WTC11 (cell line): ENCODE results near the gene SLC27A4. TPM values are rescaled to one million over a fixed set of nuclear protein-coding genes. Genes with fewer than 3 reads are reported as not detected.

Experiments
- ATAC-seq: fragments of 200-7000 bp; cut with Tn5 transposase; 2 replicates; pipeline ENCODE4 v1.10.0; 2021; ENCODE audit warnings: mild to moderate bottlenecking, moderate library complexity
- CTCF ChIA-PET: fragments of 300-600 bp; sonication (Branson Sonifier 250); formaldehyde crosslinking; loops from one replicate; lab custom pipeline; 2021; ENCODE audit warnings: antibody characterized with exemption; lab: Charles Lee
- POLR2A ChIA-PET: fragments of 350-600 bp; sonication (Branson Sonifier 250); formaldehyde crosslinking; loops from one replicate; lab custom pipeline; 2021; ENCODE audit warnings: antibody characterized with exemption; lab: Charles Lee
- DNase-seq: peaks from one replicate; pipeline ENCODE4 v3.0.0; 2021; ENCODE audit warnings: low spot score
- H3K27ac Mint-ChIP-seq: 2 replicates; pipeline ENCODE4 v1.8.0; 2021; ENCODE audit warnings: mixed read lengths
- H3K27me3 Mint-ChIP-seq: 2 replicates; pipeline ENCODE4 v1.8.0; 2021; ENCODE audit warnings: low read depth, mild to moderate bottlenecking, moderate library complexity, mixed read lengths
- H3K36me3 Mint-ChIP-seq: 2 replicates; pipeline ENCODE4 v1.8.0; 2021; ENCODE audit warnings: mixed read lengths
- H3K4me1 Mint-ChIP-seq: 2 replicates; pipeline ENCODE4 v1.8.0; 2022; ENCODE audit warnings: mixed read lengths
- H3K4me3 Mint-ChIP-seq: 2 replicates; pipeline ENCODE4 v1.8.0; 2021; ENCODE audit warnings: mild to moderate bottlenecking, moderate library complexity, mixed read lengths
- H3K9me3 Mint-ChIP-seq: 2 replicates; pipeline ENCODE4 v1.8.0; 2021; ENCODE audit warnings: mixed read lengths
- NFE2L1 ChIP-seq: sonication (generic); formaldehyde crosslinking; IDR thresholded peaks from 2 replicates; pipeline ENCODE4 v1.8.1; 2023; ENCODE audit warnings: missing genetic modification reagents
- NFYB ChIP-seq: sonication (generic); formaldehyde crosslinking; conservative IDR thresholded peaks from 2 replicates; pipeline ENCODE4 v1.8.0; 2022; ENCODE audit warnings: low read depth, missing genetic modification reagents
- SMAD3 ChIP-seq: sonication (generic); formaldehyde crosslinking; IDR thresholded peaks from 2 replicates; pipeline ENCODE4 v1.8.0; 2022; ENCODE audit warnings: missing genetic modification reagents, mild to moderate bottlenecking, borderline replicate concordance
- TEAD4 ChIP-seq: sonication (generic); formaldehyde crosslinking; IDR thresholded peaks from 2 replicates; pipeline ENCODE4 v1.8.0; 2022; ENCODE audit warnings: mild to moderate bottlenecking, missing genetic modification reagents
- ZBTB21 ChIP-seq: sonication (generic); formaldehyde crosslinking; IDR thresholded peaks from 2 replicates; pipeline ENCODE4 v1.8.1; 2023; ENCODE audit warnings: mild to moderate bottlenecking, missing genetic modification reagents, borderline replicate concordance
- ZNF263 ChIP-seq: sonication (generic); formaldehyde crosslinking; IDR thresholded peaks from 2 replicates; pipeline ENCODE4 v1.8.1; 2022; ENCODE audit warnings: low read depth, mild to moderate bottlenecking, moderate library complexity, missing genetic modification reagents
- ZNF416 ChIP-seq: fragments of 250-450 bp; sonication (Bioruptor Pico); IDR thresholded peaks from 2 replicates; pipeline ENCODE4 v1.9.0; 2021; ENCODE audit warnings: mild to moderate bottlenecking, inconsistent platforms
- total RNA-seq: library from RNA; stranded (reverse); gene quantifications from 3 replicates; pipeline ENCODE4 v1.2.3, GENCODE V29; 2021
- TF ChIP-seq, protein P1 (sequence below): sonication (generic); formaldehyde crosslinking; IDR thresholded peaks from 2 replicates; pipeline ENCODE4 v1.8.1; 2022; ENCODE audit warnings: low read depth, mild to moderate bottlenecking, moderate library complexity, missing genetic modification reagents, borderline replicate concordance
- TF ChIP-seq, protein P2 (sequence below): sonication (generic); formaldehyde crosslinking; IDR thresholded peaks from 2 replicates; pipeline ENCODE4 v1.8.0; 2022; ENCODE audit warnings: mild to moderate bottlenecking, missing genetic modification reagents
- TF ChIP-seq, protein P3 (sequence below): fragments of 250-450 bp; sonication (Bioruptor Pico); IDR thresholded peaks from 2 replicates; pipeline ENCODE4 v1.9.0; 2021; ENCODE audit warnings: moderate library complexity, mild to moderate bottlenecking, inconsistent platforms, borderline replicate concordance
- TF ChIP-seq, protein P4 (sequence below): sonication (generic); formaldehyde crosslinking; IDR thresholded peaks from 2 replicates; pipeline ENCODE4 v1.8.0; 2023; ENCODE audit warnings: missing genetic modification reagents
- TF ChIP-seq, protein P5 (sequence below): sonication (generic); formaldehyde crosslinking; conservative IDR thresholded peaks from 2 replicates; pipeline ENCODE4 v1.8.1; 2023; ENCODE audit warnings: mild to moderate bottlenecking, low read depth, missing genetic modification reagents, moderate library complexity
- TF ChIP-seq, protein P6 (sequence below): sonication (generic); formaldehyde crosslinking; IDR thresholded peaks from 2 replicates; pipeline ENCODE4 v1.8.0; 2022; ENCODE audit warnings: missing genetic modification reagents

Gene SLC27A4
- total RNA-seq, 1 experiment from 2014 or later = 23.8 TPM

DNA sequence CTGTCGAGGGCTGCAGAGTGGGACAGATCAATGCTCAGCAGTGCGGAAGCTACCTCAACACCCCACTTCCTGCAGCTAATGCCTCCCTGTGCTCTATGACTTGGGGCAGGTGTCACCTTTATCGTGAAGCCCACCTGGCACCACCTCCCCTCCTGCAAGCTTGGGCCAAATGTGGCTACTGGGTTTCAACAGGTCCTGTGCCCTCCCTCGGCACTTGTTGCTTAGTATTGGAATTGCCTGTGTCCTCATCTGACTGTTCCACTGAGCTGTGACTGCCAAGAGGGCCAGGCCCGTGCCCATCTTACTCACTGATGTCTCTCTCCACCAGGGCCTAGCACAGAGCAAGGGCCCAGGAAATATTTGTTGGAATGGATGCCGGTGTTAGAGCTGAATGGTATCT lies 9.4 kb downstream of the SLC27A4 start:
- Mint-ChIP-seq H3K36me3 (peaks cover 21% of the 10 kb centered on the region), H3K4me1 (no peaks in the 10 kb centered on the region), H3K9me3 (no peaks in the 10 kb centered on the region), H3K4me3 (no peak overlapping the region), H3K27ac (no peak overlapping the region), H3K27me3 (no peaks in the 10 kb centered on the region)
- CTCF ChIA-PET = interaction anchor here (0.9 to 1.6 kb wide), 2 partner anchors 13 to 89 kb away, joined by 3 to 5 read pairs; no protein-coding TSS in a partner anchor
- DNase-seq (no peak), ATAC-seq (no peak)
- TF ChIP-seq, protein P1, sequence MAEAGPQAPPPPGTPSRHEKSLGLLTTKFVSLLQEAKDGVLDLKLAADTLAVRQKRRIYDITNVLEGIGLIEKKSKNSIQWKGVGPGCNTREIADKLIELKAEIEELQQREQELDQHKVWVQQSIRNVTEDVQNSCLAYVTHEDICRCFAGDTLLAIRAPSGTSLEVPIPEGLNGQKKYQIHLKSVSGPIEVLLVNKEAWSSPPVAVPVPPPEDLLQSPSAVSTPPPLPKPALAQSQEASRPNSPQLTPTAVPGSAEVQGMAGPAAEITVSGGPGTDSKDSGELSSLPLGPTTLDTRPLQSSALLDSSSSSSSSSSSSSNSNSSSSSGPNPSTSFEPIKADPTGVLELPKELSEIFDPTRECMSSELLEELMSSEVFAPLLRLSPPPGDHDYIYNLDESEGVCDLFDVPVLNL (CRISPR knock-in tag) = no peak
- TF ChIP-seq, protein P2, sequence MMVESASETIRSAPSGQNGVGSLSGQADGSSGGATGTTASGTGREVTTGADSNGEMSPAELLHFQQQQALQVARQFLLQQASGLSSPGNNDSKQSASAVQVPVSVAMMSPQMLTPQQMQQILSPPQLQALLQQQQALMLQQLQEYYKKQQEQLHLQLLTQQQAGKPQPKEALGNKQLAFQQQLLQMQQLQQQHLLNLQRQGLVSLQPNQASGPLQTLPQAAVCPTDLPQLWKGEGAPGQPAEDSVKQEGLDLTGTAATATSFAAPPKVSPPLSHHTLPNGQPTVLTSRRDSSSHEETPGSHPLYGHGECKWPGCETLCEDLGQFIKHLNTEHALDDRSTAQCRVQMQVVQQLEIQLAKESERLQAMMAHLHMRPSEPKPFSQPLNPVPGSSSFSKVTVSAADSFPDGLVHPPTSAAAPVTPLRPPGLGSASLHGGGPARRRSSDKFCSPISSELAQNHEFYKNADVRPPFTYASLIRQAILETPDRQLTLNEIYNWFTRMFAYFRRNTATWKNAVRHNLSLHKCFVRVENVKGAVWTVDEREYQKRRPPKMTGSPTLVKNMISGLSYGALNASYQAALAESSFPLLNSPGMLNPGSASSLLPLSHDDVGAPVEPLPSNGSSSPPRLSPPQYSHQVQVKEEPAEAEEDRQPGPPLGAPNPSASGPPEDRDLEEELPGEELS (CRISPR knock-in tag) = no peak
- TF ChIP-seq, protein P3, sequence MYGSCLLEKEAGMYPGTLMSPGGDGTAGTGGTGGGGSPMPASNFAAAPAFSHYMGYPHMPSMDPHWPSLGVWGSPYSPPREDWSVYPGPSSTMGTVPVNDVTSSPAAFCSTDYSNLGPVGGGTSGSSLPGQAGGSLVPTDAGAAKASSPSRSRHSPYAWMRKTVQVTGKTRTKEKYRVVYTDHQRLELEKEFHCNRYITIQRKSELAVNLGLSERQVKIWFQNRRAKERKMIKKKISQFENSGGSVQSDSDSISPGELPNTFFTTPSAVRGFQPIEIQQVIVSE = no peak
- TF ChIP-seq NFE2L1 (CRISPR knock-in tag) (no peak), SMAD3 (CRISPR knock-in tag) (no peak), NFYB (CRISPR knock-in tag) (no peak), ZNF416 (CRISPR knock-in tag) (no peak), TEAD4 (CRISPR knock-in tag) (no peak), ZNF263 (CRISPR knock-in tag) (no peak)
- TF ChIP-seq, protein P4, sequence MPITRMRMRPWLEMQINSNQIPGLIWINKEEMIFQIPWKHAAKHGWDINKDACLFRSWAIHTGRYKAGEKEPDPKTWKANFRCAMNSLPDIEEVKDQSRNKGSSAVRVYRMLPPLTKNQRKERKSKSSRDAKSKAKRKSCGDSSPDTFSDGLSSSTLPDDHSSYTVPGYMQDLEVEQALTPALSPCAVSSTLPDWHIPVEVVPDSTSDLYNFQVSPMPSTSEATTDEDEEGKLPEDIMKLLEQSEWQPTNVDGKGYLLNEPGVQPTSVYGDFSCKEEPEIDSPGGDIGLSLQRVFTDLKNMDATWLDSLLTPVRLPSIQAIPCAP (CRISPR knock-in tag) = no peak
- TF ChIP-seq, protein P5, sequence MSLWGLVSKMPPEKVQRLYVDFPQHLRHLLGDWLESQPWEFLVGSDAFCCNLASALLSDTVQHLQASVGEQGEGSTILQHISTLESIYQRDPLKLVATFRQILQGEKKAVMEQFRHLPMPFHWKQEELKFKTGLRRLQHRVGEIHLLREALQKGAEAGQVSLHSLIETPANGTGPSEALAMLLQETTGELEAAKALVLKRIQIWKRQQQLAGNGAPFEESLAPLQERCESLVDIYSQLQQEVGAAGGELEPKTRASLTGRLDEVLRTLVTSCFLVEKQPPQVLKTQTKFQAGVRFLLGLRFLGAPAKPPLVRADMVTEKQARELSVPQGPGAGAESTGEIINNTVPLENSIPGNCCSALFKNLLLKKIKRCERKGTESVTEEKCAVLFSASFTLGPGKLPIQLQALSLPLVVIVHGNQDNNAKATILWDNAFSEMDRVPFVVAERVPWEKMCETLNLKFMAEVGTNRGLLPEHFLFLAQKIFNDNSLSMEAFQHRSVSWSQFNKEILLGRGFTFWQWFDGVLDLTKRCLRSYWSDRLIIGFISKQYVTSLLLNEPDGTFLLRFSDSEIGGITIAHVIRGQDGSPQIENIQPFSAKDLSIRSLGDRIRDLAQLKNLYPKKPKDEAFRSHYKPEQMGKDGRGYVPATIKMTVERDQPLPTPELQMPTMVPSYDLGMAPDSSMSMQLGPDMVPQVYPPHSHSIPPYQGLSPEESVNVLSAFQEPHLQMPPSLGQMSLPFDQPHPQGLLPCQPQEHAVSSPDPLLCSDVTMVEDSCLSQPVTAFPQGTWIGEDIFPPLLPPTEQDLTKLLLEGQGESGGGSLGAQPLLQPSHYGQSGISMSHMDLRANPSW (CRISPR knock-in tag) = no peak
- TF ChIP-seq, protein P6, sequence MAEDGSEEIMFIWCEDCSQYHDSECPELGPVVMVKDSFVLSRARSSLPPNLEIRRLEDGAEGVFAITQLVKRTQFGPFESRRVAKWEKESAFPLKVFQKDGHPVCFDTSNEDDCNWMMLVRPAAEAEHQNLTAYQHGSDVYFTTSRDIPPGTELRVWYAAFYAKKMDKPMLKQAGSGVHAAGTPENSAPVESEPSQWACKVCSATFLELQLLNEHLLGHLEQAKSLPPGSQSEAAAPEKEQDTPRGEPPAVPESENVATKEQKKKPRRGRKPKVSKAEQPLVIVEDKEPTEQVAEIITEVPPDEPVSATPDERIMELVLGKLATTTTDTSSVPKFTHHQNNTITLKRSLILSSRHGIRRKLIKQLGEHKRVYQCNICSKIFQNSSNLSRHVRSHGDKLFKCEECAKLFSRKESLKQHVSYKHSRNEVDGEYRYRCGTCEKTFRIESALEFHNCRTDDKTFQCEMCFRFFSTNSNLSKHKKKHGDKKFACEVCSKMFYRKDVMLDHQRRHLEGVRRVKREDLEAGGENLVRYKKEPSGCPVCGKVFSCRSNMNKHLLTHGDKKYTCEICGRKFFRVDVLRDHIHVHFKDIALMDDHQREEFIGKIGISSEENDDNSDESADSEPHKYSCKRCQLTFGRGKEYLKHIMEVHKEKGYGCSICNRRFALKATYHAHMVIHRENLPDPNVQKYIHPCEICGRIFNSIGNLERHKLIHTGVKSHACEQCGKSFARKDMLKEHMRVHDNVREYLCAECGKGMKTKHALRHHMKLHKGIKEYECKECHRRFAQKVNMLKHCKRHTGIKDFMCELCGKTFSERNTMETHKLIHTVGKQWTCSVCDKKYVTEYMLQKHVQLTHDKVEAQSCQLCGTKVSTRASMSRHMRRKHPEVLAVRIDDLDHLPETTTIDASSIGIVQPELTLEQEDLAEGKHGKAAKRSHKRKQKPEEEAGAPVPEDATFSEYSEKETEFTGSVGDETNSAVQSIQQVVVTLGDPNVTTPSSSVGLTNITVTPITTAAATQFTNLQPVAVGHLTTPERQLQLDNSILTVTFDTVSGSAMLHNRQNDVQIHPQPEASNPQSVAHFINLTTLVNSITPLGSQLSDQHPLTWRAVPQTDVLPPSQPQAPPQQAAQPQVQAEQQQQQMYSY (CRISPR knock-in tag) = no peak
- POLR2A ChIA-PET = interaction anchor here (1.0 kb wide), 1 partner anchor 9 kb away, joined by 3 read pairs; no protein-coding TSS in a partner anchor

DNA sequence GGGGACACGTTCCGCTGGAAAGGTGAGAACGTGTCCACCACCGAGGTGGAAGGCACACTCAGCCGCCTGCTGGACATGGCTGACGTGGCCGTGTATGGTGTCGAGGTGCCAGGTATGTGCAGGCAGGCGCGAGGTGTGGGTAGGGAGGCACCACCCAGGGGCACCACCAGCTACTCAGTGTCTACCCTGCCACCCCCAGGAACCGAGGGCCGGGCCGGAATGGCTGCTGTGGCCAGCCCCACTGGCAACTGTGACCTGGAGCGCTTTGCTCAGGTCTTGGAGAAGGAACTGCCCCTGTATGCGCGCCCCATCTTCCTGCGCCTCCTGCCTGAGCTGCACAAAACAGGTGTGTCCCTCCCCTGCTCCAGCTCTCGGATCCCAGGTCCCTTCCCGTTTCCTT lies 15.1 kb downstream of the SLC27A4 start:
- Mint-ChIP-seq H3K27me3 (no peaks in the 10 kb centered on the region), H3K4me1 (no peaks in the 10 kb centered on the region), H3K9me3 (no peaks in the 10 kb centered on the region), H3K36me3 (peaks cover 11% of the 10 kb centered on the region), H3K27ac (no peak overlapping the region), H3K4me3 (no peak overlapping the region)
- no peak for ATAC-seq
- no peak for TF ChIP-seq ZBTB21
- CTCF ChIA-PET = interaction anchor here (0.6 to 1.9 kb wide), 2 partner anchors 14 to 61 kb away, joined by 4 to 7 read pairs; no protein-coding TSS in a partner anchor
- DNase-seq = no peak
- POLR2A ChIA-PET = no interaction called here
